NOMO-1 (cell line): ENCODE results near the gene SEPTIN5.
"Not testable (repeated sequence)": the region's sequence is repeated elsewhere in the genome, so short reads cannot be mapped to it uniquely, and the experiment has no call there.

Source experiments
- DNase-seq, 2 experiments: peaks; one replicate each; lab custom pipeline; 2025; ENCODE audit not compliant: unreplicated experiment in 2 of 2; lab: John Stamatoyannopoulos, UW

The SEPTIN5 gene

GRCh38 chr22:19714312-19715187, at the start of gene SEPTIN5:
SEPTIN5 (plus strand) TSS chr22:19714503; CDS start chr22:19714589, 86 bp downstream.
- no peak for DNase-seq

- DNase-seq: no peak
Measured at GRCh38 chr22:19664951-19665783, 49.1 kb upstream of the SEPTIN5 start.

DNA sequence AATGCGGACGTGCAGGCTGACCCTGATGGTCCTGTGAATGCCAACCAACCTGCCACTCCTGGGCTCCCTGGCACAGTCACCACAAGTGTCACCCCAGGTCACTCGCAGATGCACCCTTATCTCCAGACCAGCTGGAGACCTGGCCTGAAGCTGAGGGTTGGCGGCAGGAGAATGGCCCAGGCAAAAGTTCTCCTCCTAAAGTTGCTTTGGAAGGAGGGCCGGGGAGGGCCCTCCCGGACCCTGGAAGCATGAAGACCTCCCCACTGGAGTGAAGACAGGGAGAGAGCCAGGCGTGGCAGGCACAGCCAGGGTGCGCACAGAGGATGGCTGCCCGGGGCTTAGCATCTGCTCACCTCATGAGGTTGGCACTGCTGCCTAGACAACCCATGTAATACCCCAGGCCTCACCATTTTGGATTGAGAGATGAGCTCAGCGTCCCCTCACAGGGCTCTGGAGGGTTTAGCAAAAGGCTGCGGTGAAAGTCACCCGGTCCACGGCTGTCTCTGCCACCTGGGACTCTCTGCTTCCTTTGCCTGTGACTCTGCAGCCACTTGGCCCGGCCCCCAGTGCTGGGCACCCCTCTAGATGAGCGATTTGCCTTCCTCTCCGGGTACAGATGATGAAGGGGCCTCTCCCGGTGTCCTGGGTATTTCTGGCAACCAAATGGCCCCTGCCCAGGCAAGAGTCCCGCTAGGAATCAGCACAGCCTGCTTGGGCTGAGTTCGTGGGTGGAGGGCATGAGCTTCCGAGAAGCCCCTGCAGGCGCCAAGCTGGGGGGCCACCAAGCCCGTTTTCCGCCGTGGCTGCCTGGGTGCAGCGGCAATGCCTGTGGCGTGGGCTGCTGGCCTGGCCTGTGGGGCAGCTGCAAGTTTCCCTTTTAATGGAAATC, 48.3 kb upstream of the SEPTIN5 start:
- DNase-seq: no peak

DNA sequence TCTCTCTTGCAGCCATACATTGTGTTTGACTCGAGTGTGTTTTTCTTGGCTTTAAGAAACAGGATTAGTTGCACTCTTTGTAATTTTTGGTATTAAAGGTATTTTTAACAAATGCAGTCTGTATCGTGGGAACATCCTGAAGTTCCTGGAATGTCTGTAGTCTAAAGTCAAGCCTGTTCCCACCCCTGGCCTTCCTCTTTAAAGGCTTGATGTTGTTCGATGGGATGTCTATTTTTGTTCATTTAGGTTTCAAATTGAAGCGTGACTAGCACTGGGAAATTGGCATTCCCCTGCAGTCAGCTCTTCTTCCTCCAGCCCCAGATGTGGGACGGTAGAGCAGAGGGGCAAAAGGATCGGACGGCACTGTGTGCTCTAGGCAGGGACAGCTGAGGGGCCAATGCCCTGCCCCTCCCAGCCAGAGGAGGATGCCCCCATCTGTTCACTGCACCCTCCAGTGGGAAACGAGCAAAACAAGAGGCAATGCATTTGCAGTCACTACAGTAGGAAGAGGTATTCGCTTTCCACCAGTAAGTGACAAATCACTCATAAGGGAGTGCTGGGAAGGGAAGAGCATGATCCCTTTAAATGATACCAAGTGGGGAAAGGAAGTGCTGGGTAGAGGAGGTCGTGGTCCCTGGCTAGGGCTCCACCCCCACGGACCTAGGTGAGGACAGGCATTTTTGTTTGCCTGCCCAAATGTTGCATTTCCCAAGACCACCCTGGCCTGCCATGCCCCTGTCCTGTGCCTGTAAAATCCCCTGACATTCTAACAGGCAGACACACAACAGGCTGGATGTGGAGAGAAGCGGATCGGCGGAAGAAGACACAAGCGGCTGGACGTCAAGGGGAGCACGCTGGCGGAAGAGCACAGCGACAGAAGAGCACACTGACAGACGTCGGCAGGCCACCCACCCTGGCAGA, 47.4 kb upstream of the SEPTIN5 start:
- DNase-seq: no peak

DNA sequence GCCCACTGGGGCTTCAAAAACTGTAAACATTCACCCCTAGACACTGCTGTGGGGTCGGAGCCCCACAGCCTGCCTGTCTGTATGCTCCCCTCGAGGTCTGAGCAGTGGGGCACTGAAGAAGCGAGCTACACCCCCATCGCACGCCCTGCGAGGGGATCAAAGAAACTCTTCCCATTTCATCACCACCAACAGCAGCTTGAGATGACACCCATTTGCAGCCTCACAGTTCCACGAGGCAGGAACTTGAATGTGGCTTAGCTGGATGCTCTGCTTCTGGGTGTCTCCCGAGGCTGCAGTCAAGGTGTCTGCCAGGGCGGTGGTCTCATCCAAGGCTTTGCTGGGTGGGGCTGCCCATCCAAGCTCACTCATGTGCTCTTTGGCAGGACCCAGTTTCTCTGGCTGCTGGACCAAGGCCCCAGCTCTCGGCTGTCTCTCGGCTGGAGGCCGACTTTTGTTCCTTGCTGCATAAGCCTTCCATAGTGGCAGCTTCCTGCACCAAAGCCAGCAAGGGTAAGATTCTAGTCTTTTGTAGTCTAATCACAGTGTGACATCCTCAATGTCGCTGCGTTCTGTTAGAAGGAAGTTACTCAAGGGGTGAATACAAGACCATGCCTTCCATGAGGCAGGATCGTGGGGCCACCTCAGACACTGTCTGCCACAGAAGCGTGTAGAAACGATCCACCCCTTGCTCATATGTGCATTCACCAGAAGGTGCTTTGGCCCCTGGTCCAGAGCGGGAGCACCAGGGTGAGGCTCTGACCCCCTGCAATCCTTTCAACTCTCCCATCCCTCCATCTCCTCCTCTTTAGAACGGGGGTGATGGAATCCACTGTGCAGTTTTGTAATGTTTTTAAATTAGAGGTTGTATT, 46.2 kb upstream of the SEPTIN5 start:
- DNase-seq: no peak

GRCh38 chr22:19668748-19669147, 45.6 kb upstream of the SEPTIN5 start:
- DNase-seq: no peak

DNA sequence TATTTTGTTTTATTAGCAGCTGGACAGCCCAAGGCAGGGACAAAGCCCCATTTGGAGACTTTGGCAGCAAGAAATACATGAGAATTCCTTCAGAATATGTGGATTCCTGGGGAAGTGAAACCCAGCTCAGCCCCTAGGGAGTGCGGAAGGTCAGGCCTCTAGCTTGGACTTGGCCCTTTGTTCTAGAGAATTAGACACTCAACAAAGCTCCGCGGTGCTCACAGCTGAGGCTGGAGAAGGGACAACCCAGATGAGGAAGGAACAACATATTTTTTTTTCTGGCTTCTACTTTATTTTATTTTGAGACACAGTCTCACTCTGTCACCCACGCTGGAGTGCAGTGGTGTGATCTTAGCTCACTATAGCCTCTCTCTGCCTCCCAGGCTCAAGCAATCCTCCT, 44.7 kb upstream of the SEPTIN5 start:
- no peak for DNase-seq

DNA sequence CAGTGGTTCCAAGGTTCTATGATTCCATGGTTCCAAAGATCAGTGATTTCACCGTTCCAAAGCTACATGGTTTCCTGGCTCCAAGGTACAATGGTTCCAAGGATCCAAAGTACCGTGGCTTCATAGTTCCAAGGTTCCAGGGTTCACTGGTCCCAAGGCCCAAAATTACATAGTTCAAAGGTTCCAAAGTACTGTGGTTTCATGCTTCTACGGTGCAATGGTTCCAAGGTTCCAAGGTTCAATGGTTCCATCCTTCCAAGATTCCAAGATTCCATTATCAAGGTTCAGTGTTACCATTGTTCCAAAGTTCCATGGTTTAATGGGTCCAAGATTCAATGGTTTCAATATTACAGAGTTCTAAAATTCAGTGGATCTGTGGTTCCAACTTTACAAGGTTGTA, 43.0 kb upstream of the SEPTIN5 start:
- no peak for DNase-seq

- no peak for DNase-seq
Measured at GRCh38 chr22:19672054-19672776, 42.1 kb upstream of the SEPTIN5 start.

GRCh38 chr22:19673660-19674059, 40.6 kb upstream of the SEPTIN5 start:
- no peak for DNase-seq

- DNase-seq: no peak
Measured at GRCh38 chr22:19674129-19674928, 40.0 kb upstream of the SEPTIN5 start.

DNA sequence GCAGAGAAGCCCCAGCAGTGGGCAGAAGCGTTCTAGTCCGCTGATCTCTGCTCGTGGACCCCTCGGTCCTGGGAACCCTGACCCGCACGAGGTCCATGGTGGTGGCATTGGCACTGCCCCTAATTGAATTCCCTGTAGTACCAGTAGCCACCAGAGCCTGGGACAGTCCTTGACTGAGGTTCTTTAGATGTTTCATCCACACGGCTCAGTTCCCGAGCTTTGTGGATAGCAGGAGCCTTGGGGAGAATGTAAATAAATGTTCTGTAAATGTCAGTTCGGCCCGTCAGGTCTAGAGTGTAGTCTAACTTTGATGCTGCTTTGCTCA, 39.4 kb upstream of the SEPTIN5 start:
- no peak for DNase-seq

GRCh38 chr22:19675428-19675827, 38.9 kb upstream of the SEPTIN5 start:
- DNase-seq: no peak

- not testable (repeated sequence) for DNase-seq
Measured at GRCh38 chr22:19676437-19676836, 37.9 kb upstream of the SEPTIN5 start.

DNA sequence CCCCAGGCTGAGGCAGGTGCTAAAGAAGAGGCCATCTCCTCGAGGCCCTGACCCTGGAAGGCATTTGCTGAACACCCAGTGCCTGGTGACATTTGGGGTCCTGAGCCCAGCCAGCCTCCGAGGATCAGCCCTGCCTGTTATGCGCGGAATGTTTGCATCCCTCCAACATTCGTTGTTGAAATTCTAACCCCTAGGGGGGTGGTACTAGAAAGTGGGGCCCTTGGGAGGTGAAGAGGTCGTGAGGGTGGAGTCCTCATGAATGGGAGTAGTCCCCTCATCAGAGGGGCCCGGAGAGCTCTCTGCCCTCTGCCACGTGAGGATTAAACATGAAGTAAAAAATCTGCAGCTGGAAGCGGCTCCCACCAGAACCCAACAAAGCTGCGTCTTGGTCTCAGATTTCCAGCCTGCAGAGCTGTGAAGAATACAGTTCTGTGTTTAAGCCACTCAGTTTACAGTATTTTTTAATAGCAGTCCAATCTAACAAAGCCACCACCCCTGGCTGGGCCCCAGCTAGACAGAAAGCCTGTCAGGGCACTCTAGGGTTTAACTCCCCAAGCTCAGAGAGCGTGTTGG, 35.3 kb upstream of the SEPTIN5 start:
- no peak for DNase-seq

GRCh38 chr22:19679522-19680101, 34.7 kb upstream of the SEPTIN5 start:
- no peak for DNase-seq
